Muscle layer of colon (tissue), 2 donors: Measurements from ENCODE around the gene FOXN3.

Experiments used
- H3K27ac ChIP-seq: one replicate; pipeline ENCODE4 v1.7.0; 2013; ENCODE audit warnings: low read depth, mild to moderate bottlenecking, low read length, moderate library complexity
- H3K27me3 ChIP-seq, 2 donors: one replicate each; pipeline ENCODE4 v1.7.0; 2013; ENCODE audit warnings: low read length in 2 of 2, mild to moderate bottlenecking in 2 of 2; ENCODE audit not compliant: insufficient read depth in 2 of 2, control insufficient read depth in 1 of 2
- H3K36me3 ChIP-seq: one replicate; pipeline ENCODE4 v1.7.0; 2013; ENCODE audit warnings: mild to moderate bottlenecking, low read length; ENCODE audit not compliant: insufficient read depth
- H3K4me1 ChIP-seq: one replicate; pipeline ENCODE4 v1.7.0; 2013; ENCODE audit warnings: mild to moderate bottlenecking, low read length; ENCODE audit not compliant: insufficient read depth
- H3K4me3 ChIP-seq, 2 donors: one replicate each; pipeline ENCODE4 v1.7.0; 2013; ENCODE audit warnings: low read length in 2 of 2, low read depth in 1 of 2, mild to moderate bottlenecking in 1 of 2, moderate library complexity in 1 of 2
- H3K9ac ChIP-seq: one replicate; pipeline ENCODE4 v1.7.0; 2013; ENCODE audit warnings: low read length
- H3K9me3 ChIP-seq: one replicate; pipeline ENCODE4 v1.7.0; 2013; ENCODE audit warnings: mild to moderate bottlenecking, low read length
- donor health status: abdominal sarcoma.
- donor health status: Adenocarcinoma of cecum.

Gene FOXN3

GRCh38 chr14:89429199-89430181, 12.5 kb upstream of the FOXN3 start:
- Histone ChIP-seq H3K4me3 (peak overlapping the region in 1 of 2 donors; percentile 43), H3K27ac (peak overlapping the region; percentile 75)

GRCh38 chr14:89428546-89429198, 11.6 kb upstream of the FOXN3 start:
- H3K27me3 ChIP-seq, result no peaks in the 10 kb centered on the region
- no peaks in the 10 kb centered on the region for H3K36me3 ChIP-seq
- H3K4me3 ChIP-seq, result peak overlapping the region in 1 of 2 donors; percentile 43
- no peak overlapping the region for H3K9ac ChIP-seq
- H3K9me3 ChIP-seq, result no peaks in the 10 kb centered on the region
- peak overlapping the region; percentile 75 for H3K27ac ChIP-seq
- H3K4me1 ChIP-seq, result peaks cover 30% of the 10 kb centered on the region

More at GRCh38 chr14:89429199-89430181, 12.5 kb upstream of the FOXN3 start:
- H3K9ac ChIP-seq, result peak overlapping the region; percentile 6
- no peaks in the 10 kb centered on the region for H3K9me3 ChIP-seq
- H3K4me1 ChIP-seq, result peaks cover 30% of the 10 kb centered on the region
- H3K27me3 ChIP-seq, result no peaks in the 10 kb centered on the region
- H3K36me3 ChIP-seq, result no peaks in the 10 kb centered on the region

- H3K9ac ChIP-seq, result no peak overlapping the region
- no peaks in the 10 kb centered on the region for H3K9me3 ChIP-seq
- H3K27ac ChIP-seq, result peak overlapping the region; percentile 51
- H3K4me1 ChIP-seq, result peaks cover 30% of the 10 kb centered on the region
- H3K36me3 ChIP-seq, result no peaks in the 10 kb centered on the region
- H3K4me3 ChIP-seq, result peak overlapping the region in 1 of 2 donors; percentile 43
- H3K27me3 ChIP-seq, result no peaks in the 10 kb centered on the region
Observed at GRCh38 chr14:89428173-89428523, 11.1 kb upstream of the FOXN3 start.

GRCh38 chr14:89427426-89428172, 10.6 kb upstream of the FOXN3 start:
- Histone ChIP-seq H3K27ac (no peak overlapping the region), H3K4me1 (peaks cover 30% of the 10 kb centered on the region), H3K9ac (no peak overlapping the region), H3K9me3 (no peaks in the 10 kb centered on the region), H3K4me3 (no peak overlapping the region), H3K36me3 (no peaks in the 10 kb centered on the region), H3K27me3 (no peaks in the 10 kb centered on the region)

GRCh38 chr14:89425931-89426330, 8.9 kb upstream of the FOXN3 start:
- H3K4me1 ChIP-seq, result peaks cover 26% of the 10 kb centered on the region

GRCh38 chr14:89424241-89424640, 7.2 kb upstream of the FOXN3 start:
- H3K27ac ChIP-seq, result no peak overlapping the region
- peaks cover 12% of the 10 kb centered on the region for H3K4me1 ChIP-seq

More at GRCh38 chr14:89425931-89426330, 8.9 kb upstream of the FOXN3 start:
- H3K27me3 ChIP-seq, result no peaks in the 10 kb centered on the region
- no peaks in the 10 kb centered on the region for H3K9me3 ChIP-seq
- H3K9ac ChIP-seq, result no peak overlapping the region
- H3K27ac ChIP-seq, result no peak overlapping the region
- H3K36me3 ChIP-seq, result no peaks in the 10 kb centered on the region
- H3K4me3 ChIP-seq, result no peak overlapping the region

GRCh38 chr14:89422952-89423345, 5.9 kb upstream of the FOXN3 start:
- Histone ChIP-seq H3K4me1 (peaks cover 7% of the 10 kb centered on the region), H3K9ac (no peak overlapping the region), H3K36me3 (no peaks in the 10 kb centered on the region), H3K4me3 (no peak overlapping the region), H3K27ac (no peak overlapping the region), H3K9me3 (no peaks in the 10 kb centered on the region), H3K27me3 (no peaks in the 10 kb centered on the region)

More at GRCh38 chr14:89424241-89424640, 7.2 kb upstream of the FOXN3 start:
- no peak overlapping the region for H3K4me3 ChIP-seq
- no peaks in the 10 kb centered on the region for H3K36me3 ChIP-seq
- H3K27me3 ChIP-seq, result no peaks in the 10 kb centered on the region
- no peaks in the 10 kb centered on the region for H3K9me3 ChIP-seq
- no peak overlapping the region for H3K9ac ChIP-seq

GRCh38 chr14:89422181-89422951, 5.3 kb upstream of the FOXN3 start:
- Histone ChIP-seq H3K27me3 (no peaks in the 10 kb centered on the region), H3K27ac (no peak overlapping the region), H3K9ac (no peak overlapping the region), H3K4me3 (no peak overlapping the region), H3K36me3 (no peaks in the 10 kb centered on the region), H3K9me3 (no peaks in the 10 kb centered on the region), H3K4me1 (peaks cover 10% of the 10 kb centered on the region)

GRCh38 chr14:89420502-89420901, 3.5 kb upstream of the FOXN3 start:
- no peak overlapping the region for H3K9ac ChIP-seq
- H3K27me3 ChIP-seq, result no peaks in the 10 kb centered on the region
- peaks cover 10% of the 10 kb centered on the region for H3K4me1 ChIP-seq
- no peaks in the 10 kb centered on the region for H3K9me3 ChIP-seq
- H3K4me3 ChIP-seq, result no peak overlapping the region
- no peaks in the 10 kb centered on the region for H3K36me3 ChIP-seq
- no peak overlapping the region for H3K27ac ChIP-seq

- no peak overlapping the region for H3K4me3 ChIP-seq
- no peaks in the 10 kb centered on the region for H3K36me3 ChIP-seq
- H3K27me3 ChIP-seq, result no peaks in the 10 kb centered on the region
- no peak overlapping the region for H3K27ac ChIP-seq
- no peaks in the 10 kb centered on the region for H3K9me3 ChIP-seq
- H3K9ac ChIP-seq, result no peak overlapping the region
- H3K4me1 ChIP-seq, result peaks cover 12% of the 10 kb centered on the region
Observed at GRCh38 chr14:89419973-89420482, 3.0 kb upstream of the FOXN3 start.
